Measurements from ENCODE around the gene WDFY4.
A peak's percentile ranks its signal among the peaks of the same experiment; 100 is the strongest.

Gene WDFY4

DNA sequence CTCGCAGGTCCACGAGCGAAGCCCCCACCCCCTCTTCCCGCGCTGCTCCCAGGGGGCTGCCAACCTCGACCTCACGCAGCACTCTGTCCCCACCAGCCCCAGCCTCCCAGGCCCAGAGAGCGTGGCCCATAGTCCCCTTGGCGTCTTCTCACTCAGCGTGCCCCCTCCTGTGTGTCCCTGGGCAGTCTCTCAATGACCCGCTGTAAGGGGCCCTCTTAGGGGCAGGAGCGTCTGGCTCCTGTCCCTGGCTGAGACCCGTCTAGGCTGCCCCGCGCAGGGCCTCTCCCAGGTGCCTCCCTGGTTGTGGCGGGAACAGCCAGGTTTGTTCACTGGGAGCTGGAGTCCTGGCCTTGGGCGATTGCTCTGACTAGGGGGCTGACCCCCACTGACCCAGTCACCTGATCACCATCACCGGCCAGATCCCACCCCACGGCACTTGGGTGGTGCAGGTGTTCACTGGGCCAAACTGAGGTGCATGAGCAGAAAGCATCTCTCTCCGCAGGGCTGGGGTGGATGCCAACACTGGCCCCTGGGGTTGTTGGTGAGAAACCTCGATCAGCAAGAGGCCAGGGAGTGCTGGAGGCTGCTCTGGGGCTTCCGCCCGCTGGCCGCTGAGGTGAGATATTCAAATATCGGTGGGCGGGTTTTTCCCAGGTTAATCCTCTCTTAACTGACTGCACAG, 12.6 kb upstream of the WDFY4 start:
- TF ChIP-seq, protein P1, sequence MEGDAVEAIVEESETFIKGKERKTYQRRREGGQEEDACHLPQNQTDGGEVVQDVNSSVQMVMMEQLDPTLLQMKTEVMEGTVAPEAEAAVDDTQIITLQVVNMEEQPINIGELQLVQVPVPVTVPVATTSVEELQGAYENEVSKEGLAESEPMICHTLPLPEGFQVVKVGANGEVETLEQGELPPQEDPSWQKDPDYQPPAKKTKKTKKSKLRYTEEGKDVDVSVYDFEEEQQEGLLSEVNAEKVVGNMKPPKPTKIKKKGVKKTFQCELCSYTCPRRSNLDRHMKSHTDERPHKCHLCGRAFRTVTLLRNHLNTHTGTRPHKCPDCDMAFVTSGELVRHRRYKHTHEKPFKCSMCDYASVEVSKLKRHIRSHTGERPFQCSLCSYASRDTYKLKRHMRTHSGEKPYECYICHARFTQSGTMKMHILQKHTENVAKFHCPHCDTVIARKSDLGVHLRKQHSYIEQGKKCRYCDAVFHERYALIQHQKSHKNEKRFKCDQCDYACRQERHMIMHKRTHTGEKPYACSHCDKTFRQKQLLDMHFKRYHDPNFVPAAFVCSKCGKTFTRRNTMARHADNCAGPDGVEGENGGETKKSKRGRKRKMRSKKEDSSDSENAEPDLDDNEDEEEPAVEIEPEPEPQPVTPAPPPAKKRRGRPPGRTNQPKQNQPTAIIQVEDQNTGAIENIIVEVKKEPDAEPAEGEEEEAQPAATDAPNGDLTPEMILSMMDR (IDR thresholded peaks at IDR 0.05; ENCODE audit: extremely low read depth, missing control alignments): no peak
- peak; percentile 64 for DNase-seq (ENCODE audit: low spot score)

DNA sequence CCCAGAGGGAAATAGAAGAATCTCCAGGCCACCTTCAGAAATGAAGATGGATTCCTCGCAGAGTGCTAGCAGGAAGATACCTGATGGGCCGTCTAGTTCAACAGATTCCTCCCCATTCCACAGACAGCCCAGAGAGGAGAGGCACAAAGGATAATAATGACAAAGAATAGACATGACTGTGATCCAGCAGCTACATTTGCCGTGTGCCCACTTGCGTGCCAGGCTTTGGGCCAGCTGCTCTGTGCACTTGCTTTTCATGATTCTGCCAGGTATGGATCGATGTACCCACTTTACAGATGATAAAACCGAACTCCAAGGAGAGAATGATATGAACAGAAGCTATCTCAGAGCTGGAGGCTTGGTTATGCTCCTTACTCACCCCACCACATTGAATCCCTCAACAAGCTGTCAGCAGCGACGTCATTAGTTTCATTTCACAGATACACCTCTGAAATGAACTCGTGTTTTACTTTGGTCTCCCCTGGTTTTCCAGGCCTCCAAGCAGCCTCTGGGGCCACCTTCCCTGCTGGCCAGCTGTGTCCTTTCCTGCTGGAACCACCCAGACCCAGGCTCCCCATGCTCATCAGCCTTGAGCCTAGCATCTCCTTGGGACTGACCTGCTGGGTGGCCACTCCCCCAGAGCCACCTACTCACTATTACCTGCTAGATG, 11.9 kb upstream of the WDFY4 start:
- TF ChIP-seq, protein P1 (IDR thresholded peaks at IDR 0.05; ENCODE audit: extremely low read depth, missing control alignments): no peak
- peak; percentile 52 for DNase-seq (ENCODE audit: low spot score)

DNA sequence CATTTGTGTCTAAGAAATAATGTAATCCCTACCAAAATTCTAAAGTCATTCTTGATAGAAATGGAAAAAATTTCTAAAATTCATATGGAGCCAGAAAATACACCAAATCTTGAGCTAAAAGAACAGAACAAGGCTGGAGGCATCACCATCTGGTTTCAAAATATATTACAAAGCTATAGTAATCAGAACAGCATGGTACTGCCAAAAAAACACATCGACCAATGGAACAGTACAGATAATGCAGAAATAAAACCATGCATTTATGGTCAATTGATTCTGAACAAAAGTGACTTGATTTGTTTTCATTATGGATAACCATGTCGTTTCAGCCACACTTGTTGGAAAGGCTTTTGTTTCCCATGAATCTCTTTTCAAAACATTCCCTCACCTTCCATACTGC, 7.0 kb upstream of the WDFY4 start:
- DNase-seq (ENCODE audit: low spot score): no peak
- TF ChIP-seq, protein P1 (IDR thresholded peaks at IDR 0.05; ENCODE audit: extremely low read depth, missing control alignments): no peak

DNA sequence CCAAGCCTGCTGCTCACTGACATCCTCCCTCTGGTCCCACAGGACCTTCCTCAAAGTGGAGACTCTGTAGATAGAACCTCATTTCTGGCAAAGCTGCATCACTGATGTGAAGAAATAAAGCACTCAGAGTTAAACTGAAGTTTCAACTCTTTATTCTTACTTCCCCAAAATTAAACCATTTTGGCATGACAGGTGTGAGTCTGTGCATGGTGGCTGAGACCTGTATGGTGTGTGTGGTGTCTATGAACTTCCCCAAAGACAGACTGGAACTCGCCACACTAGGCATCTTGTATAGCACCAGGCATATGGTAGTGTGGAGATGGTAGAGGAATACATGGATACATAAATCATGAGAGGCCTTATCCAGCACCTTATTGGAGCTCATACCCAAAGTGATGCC, 6.6 kb upstream of the WDFY4 start:
- TF ChIP-seq, protein P1 (IDR thresholded peaks at IDR 0.05; ENCODE audit: extremely low read depth, missing control alignments): no peak
- DNase-seq (ENCODE audit: low spot score): no peak

GRCh38 chr10:48681740-48682139, 2.9 kb upstream of the WDFY4 start:
- TF ChIP-seq, protein P1 (IDR thresholded peaks at IDR 0.05; ENCODE audit: extremely low read depth, missing control alignments): no peak
- no peak for DNase-seq (ENCODE audit: low spot score)

DNA sequence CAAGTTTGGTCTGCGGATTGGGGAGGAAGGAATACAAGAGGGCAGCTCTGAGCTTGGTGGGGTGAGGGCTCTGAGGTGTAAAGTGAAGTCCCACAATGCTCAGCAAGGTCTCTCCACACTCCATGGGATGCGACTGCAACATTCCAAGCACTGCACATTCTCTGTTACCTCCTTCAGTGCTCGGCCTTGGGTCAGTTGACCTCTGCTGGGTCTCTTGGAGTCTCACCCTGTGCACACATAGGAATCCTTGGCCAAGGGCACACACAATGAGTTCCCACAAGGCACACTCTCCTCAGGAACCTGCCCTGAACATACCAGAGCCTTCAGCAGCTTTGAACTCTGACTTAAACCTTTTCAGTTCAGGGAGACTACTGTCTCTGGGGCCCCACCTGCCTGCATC, 2.4 kb upstream of the WDFY4 start:
- TF ChIP-seq, protein P1 (IDR thresholded peaks at IDR 0.05; ENCODE audit: extremely low read depth, missing control alignments): no peak
- DNase-seq (ENCODE audit: low spot score): no peak

DNA sequence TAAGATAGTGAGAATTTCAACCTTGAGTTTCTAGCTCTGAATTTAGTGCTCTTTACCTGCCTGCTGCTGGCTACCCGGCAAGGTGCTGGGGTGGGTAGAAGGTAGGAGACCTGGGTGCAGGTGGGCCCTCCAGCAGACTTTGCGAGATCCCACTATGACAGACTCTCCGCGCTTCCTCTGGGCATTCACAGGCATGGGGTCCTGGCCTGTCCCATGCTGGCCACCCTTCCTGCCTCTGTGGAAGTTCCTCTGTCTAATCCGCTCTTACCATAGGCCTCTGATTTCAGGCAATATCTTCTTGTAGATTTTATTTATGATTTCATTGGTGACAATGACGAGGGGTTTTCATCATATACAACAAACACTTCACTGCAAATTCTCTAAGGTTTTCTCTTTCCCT, 1.2 kb upstream of the WDFY4 start:
- TF ChIP-seq, protein P1 (IDR thresholded peaks at IDR 0.05; ENCODE audit: extremely low read depth, missing control alignments): no peak
- DNase-seq (ENCODE audit: low spot score): no peak

Measured in GM20000 (cell line).